Stimulated activated CD8-positive, alpha-beta memory T cell treated with anti-CD3 and anti-CD28 coated beads, Interleukin-2, amount 100 ng/mL, for 1 hour (primary cell): Measurements from ENCODE around the gene SAP130.

ENCODE experiments used
- DNase-seq, 2 donors: peaks; one replicate each; pipeline ENCODE4 v3.0.0-alpha.2; 2020; ENCODE audit warnings: low read depth in 2 of 2

Gene SAP130

DNA sequence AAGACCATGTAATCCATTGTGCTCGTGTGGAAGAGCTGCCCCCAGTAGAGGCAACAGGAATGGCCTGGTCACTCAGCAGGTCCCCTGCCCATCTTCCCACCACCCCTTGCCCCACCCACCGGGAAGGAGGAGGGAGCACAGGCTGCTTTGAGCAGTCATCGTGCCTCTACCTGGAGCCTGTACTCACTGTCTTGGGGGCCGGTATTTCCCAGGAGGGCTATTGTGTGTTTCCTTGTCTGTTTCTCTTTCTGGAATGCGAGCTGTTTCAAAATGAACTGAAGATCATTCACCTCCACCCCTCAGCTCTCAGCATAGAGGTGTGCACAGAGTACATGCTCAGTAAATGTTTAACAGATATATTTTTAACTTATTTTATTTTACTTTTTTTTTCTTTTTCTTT lies 134.4 kb downstream of the SAP130 start:
- DNase-seq, result no peak

DNA sequence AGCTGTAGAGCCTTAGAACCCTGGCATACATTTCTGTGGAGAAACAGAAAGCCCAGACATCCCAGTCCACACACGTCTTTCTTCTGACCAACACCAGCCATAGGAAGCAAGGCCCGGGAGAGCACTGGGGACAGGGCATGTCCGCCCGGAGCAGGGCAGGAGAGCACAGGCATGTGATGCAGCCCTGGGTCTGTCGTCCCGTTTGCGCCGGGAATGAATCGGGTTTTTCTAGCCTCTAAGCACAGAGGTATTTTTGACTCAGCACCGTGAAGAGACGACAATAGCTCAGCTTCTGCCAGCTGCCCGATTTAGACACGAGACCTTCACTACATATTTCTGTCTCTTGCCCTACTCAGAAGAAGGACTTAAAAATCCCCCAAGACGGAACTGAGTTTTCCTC lies 134.8 kb downstream of the SAP130 start:
- DNase-seq, result no peak

DNA sequence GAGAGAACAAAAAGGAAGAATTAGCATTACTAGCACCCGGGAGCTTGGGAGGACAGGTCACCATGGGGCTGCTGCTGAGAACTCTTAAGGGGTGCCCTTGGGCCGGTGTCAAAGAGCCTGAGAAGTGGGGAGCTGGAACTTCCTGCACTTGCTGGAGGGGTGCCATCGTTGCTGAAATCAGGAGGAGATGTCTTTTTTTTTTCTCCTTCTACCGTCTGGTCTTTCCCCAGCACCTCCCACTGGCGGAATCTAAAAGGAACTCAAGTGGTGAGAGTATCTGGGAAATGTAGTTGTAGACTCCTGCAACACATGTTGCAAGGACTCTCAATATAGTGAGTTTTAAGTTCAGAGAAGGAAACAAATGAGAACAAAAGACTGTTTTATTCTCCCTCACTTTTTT lies 136.0 kb downstream of the SAP130 start:
- no peak for DNase-seq
